Globus pallidus (tissue), 1 donor: ENCODE data around the gene PLD2.
A peak's percentile ranks its signal among the peaks of the same experiment; 100 is the strongest.
"Not testable (repeated sequence)": the region's sequence is repeated elsewhere in the genome, so short reads cannot be mapped to it uniquely, and the experiment has no call there.

Experiments used
- DNase-seq: peaks from one replicate; pipeline ENCODE4 v3.0.0-alpha.2; 2015; ENCODE audit warnings: low spot score

Gene PLD2

DNA sequence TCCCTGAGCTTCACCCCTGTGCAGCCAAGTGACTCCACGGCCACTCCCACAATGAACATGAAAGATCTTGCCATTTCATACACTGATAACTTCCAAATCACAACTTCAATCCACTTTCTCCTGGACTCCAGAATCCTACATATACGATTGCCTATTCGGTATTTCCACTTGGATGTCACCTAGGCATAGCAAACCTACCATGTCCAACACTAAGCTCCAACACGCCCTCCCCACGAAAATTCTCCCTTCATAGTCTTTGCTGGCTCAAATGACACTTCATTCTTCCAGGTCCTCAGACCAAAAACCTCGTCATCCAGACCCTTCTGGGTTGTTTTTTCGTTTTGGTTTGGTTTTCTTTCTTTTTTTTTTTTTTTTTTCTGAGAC, 16.3 kb upstream of the PLD2 start:
- no peak for DNase-seq

DNA sequence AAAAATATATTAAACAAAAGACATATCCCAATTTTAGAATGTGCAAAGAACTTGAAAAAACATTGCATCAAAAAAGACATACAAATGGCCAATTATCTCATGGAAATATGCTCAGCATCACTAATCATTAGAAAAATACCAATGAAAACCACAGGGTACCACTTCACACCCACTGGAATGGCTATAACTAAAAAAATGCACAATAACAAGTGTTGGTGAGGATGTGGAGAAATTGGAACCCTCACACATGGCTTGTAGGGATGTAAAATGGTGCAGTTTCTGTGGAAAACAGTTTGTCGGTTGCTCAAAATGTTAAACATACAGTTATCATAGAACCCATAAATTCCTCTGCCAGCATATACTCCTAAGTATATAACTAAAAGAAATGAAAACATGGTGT, 11.8 kb upstream of the PLD2 start:
- DNase-seq, result no peak

DNA sequence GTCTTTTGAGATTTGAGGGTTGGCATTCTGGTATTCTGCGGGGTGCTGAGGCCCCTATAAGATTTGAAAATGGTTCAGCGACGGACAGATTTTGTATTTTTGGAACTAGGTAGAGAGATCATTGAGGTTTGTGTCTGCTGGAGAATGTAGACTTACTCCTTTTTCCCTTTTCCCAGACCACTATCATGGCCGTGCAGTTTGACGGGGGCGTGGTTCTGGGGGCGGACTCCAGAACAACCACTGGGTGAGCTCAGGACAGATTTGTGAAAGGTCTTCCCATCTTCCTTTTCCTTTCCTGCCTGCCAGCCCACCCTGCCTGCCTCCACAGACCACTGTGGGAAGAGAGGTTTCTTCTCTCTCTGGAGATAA, 10.4 kb upstream of the PLD2 start:
- DNase-seq, result no peak

DNA sequence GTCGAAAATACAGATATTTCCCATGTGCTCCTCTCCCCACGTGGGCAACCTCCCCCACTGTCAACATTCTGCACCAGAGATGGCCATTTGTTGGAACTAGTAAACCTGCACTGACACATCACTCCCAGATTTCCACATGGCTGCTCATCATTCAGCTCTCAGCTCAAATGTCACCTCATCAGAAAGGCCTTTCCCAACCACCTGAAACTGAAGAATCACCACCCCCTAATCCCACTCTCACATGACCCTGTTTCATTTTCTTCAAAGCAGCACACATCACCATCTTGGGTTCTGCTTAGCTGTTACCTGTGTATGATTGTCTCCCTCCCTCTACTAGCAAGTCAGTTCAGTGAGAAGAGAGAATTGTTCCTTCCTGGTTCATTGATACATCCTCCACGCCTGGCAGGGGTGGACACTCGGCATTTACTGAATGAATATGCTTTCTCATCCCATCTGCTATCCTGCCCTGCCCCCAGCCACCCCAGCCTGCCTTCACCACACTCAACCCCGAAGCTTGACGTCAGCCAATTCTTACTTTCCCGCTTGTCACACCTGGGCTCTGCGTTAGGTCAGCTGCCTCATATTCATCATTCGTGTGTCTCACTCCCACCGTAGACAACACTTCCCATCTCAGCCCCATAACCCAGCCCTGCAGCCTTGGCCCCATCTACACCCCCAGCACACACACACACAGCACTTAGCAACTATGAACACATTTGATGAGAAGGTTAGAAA, 6.3 kb upstream of the PLD2 start:
- no peak for DNase-seq

DNA sequence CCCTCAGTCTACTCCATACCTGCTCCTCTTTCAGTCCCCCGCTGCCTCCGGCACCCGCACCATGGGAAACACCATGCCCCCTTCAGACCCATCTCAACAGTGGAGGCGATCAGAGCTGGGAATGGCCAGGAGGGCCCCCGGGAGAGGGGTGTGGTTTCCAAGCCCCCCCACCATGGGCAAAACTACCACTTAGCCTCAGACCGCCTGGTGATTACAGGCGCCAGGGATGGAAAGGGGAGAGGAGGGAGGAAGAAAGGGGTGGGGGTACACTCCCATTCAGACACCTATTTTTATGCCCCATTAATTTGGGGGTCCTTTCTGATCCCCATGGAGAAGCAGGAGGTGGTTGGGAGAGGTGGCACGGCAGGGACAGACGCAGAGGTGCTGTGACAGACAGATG, 4.7 kb upstream of the PLD2 start, which contains the start of gene C17orf114:
Gene C17orf114 (minus strand): TSS at position 101 of the 400 bp plus-strand sequence.
- DNase-seq, result no peak

DNA sequence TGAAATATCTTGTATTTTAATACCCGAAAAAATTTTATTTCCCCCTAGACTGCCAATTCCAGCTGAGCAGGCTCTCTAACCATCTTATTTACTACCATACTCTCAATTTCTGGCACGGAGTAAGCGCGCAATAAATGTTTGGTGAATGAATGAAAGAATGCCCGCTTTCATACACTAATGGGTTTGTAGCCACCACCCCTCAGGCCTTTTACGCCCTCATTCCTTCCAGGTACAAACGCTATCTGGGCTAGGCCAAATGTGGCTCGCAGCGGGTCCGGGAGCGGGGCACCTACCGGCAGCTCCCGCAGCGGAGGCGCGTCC, 536 bp upstream of the PLD2 start:
- DNase-seq, result peak; percentile 17

DNA sequence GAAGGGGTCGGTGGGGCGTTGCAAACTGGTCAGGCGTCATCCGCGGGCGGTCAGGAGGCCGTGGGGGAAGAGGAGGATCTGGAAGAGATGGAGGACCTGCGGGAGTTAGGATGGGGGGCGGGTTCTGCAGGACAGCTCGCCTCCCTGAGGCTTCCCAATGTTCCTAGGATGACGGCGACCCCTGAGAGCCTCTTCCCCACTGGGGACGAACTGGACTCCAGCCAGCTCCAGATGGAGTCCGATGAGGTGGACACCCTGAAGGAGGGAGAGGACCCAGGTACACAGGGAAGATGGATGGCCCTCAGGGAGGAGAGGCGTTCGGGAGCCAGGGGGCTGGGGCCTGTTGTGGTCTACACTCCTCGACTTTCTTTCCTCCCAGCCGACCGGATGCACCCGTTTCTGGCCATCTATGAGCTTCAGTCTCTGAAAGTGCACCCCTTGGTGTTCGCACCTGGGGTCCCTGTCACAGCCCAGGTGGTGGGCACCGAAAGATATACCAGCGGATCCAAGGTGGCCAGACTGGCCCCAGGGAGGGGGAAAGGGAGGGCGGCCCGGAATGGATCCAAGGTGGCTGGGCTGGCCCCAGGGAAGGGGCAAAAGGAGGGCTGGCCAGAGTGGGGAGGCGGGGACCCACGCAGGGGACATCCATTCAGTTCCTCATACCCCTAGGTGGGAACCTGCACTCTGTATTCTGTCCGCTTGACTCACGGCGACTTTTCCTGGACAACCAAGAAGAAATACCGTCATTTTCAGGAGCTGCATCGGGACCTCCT, 839 bp downstream of the PLD2 start:
- no peak for DNase-seq

DNA sequence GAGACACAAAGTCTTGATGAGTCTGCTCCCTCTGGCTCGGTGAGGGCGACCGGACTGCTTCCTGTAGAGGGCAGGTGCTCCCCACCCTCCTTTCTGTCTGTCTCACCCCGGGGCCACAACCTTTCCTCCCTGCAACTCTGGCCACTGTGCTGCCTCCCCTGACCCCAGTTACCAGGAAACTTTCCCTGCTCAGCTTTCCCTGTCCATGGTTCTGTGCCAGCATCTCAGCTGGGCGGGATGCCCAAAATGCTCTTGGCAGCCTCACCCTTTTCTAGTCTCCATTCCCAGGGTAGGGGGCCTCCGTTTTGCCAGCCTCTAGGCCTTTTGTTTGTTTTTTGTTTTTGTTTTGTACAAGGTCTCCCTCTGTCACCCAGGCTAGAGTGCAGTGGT, 1.4 kb downstream of the PLD2 start:
- peak; percentile 64 for DNase-seq

DNA sequence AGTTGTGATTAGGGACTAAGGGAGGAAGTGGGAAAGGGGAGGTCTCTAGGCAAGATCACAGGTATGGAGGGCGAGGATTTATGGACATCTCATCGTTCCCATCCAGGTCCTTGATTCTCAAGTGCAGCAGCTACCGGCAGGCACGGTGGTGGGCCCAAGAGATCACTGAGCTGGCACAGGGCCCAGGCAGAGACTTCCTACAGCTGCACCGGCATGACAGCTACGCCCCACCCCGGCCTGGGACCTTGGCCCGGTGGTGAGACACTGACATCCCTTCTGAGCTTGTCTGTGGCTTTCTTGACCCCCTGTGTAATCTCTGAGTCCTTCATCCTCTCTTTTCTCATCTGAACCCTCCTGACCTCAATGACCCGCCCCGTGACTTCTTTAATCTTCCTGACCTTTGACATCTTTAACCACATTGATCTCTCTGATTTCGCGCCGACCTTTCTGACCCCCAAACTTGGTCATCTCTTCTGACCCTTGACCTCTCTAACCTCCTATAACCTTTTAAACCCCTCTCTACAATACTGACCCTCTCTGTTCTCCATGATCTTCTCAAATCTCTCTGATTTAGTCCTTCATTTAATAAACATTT, 3.8 kb downstream of the PLD2 start:
- no peak for DNase-seq

DNA sequence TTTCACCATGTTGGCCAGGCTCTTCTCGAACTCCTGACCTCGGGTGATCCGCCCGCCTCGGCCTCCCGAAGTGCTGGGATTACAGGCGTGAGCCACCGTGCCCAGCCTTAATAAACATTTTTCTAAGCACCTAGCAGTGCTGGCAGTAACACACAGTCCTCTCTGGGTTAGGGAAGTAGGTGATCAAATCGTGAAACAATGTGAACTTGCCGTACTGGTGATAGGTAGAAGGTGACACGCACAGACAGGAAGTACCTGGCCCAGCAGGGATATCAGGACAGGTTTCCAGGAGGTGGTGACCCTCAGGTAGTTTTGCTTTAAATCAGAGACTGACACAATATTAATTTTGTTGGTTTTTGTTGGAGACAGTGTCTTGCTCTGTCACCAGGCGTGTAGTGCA, 4.5 kb downstream of the PLD2 start:
- DNase-seq, result no peak

DNA sequence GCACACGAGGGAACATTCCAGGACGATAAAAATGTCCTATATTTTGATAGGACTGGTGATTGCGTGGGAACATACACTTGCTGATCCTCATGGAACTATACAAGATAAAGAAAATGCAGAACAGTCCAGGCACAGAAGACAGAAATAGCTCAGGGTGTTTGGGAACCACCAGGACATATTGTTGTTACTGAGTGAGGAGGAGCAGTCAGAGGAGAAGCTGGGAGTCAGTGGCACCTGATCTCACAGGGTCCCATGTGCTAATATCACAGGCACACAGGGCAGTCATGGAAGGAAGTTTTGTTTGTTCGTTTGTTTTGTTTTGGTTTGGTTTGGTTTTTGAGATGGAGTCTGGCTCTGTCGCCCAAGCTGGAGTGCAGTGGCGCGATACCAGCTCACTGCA, 5.7 kb downstream of the PLD2 start:
- DNase-seq, result no peak

DNA sequence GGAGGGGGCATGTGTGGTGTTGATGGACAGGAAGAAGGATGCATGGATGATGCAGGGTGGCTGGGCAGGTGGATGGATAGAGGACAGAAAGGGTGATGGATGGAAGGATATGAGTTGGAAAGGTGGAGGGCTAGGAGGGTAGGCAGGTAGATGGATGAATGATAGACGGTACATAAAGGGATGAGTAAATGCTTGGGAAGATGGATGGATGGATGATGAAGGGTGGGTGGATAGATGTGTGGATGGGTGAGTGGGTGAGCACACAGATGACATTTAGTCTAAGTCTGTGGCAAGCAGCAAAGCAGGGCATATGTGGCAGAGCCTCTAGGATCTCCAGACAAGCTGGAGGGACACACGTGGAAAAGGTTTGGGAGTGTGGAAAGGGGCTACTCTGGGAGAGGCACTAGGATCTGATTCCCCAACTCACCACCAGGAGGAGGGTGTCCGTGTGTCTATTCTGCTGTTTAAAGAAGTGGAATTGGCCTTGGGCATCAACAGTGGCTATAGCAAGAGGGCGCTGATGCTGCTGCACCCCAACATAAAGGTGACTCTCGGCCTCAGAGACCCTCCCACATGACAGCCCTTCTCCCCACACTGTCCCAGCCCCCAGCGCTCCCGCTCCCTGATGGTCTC, 8.2 kb downstream of the PLD2 start:
- no peak for DNase-seq

DNA sequence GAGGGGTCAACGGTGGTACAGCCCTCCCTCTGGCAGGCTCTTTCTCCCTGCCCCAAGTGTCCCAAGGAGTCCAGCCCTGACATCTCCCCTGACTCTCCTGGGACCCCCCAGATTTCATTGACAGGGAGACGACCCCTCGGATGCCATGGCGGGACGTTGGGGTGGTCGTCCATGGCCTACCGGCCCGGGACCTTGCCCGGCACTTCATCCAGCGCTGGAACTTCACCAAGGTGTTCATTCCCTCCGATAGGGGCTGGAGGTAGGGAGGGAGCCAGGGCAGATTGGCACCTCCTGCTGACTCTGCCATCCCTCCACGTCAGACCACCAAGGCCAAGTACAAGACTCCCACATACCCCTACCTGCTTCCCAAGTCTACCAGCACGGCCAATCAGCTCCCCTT, 9.9 kb downstream of the PLD2 start:
- no peak for DNase-seq

DNA sequence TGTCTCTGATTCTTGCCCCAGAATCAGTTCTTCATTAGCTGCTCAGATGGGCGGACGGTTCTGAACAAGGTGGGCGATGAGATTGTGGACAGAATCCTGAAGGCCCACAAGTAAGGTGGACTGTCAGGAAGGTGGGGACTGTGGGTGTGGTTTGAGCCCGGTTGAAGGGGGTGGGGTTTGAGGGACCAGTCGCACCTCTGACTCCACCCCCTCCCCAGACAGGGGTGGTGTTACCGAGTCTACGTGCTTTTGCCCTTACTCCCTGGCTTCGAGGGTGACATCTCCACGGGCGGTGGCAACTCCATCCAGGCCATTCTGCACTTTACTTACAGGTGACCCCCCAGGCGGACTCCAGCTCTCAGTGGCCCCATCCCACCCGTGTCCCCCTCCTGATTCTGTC, 11.3 kb downstream of the PLD2 start:
- DNase-seq, result no peak

DNA sequence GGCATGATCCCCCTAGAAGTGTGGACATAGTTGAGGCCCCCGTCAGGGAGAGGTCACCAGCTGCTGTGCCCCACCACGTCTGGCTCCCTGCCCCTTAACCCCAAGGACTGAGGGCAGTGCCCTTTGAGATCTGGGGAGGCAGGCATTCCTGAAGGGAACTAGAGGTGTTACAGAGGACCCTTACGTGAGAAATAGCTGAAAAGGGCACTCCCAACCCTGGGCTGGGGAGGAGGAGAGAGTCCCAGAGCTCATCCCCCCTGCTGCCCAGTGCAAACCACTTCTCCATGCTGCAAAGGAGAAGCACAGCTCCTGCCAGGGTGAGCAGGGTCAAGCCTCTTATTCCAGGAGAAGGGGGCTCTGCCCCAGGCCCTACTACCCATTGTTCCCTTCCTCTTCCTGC, 15.9 kb downstream of the PLD2 start:
- no peak for DNase-seq

DNA sequence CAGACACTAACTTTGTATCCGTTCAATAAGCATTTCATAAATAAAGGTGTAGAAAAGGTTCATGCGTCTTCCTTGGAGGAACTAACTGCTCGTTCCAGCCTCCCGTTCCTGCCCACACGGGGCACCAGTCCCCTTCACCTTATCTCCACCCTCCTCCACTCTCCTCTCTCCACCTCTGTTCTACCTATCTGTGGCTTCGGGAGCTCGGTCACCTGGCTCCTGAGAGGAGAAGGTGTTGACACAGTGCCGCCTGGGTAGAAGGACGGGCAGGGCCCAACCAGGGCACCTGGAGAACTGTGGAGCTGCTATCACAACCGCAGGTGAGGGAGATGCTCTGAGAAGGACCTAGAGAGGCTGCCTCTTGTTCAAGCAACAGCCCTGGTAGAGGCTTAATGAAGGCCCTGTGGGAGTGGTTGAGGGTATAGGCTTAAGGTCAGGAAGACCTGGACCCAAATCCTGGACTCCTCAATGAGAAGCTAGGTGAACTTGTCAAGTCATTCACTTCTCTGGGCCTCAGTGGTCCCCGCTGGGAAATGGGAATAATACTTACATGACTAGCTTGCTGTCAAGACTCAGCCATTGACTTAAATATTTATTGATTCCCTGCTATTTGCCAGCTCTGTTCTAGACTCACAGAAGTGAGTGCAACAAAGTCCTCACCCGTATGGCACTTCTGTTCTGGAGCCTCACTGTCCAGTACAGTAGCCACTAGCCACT, 16.6 kb downstream of the PLD2 start:
- DNase-seq, result no peak

DNA sequence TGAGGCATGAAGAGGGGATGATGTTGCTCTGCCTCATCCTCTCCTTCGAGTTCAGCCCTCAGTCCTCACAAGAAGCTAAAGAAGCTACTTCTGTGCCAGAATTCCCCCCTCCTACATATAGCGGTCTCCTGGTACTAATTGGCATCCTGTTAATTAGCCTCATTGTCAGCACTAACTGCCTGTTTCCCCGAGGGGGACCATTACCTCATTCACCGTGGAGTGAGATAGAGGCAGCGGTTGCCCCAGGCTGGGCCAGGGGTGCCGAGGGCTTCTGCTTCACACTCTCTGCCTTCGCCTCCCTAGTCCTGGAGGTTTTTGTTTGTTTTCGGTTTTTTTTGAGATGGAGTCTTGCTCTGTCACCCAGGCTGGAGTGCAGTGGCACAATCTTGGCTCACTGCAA, 20.4 kb downstream of the PLD2 start:
- no peak for DNase-seq

DNA sequence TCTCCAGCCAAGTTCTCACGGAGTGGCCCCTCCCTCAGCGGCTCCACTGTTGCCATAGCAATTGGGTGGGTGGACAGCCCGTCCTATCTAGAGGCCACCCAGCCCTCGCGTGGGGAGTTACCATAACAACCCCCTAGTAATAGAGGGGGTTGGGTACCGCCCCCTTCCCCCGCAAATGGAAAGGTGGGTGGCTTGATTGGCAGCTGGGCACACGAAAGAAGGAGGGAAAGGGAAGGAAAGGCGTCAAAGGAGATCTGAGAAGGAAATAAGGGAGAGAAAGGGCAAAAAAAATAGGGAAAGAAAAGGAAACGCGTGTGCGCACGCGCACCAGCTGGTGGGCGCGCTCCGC, 25.9 kb downstream of the PLD2 start:
- DNase-seq, result not testable (repeated sequence)

DNA sequence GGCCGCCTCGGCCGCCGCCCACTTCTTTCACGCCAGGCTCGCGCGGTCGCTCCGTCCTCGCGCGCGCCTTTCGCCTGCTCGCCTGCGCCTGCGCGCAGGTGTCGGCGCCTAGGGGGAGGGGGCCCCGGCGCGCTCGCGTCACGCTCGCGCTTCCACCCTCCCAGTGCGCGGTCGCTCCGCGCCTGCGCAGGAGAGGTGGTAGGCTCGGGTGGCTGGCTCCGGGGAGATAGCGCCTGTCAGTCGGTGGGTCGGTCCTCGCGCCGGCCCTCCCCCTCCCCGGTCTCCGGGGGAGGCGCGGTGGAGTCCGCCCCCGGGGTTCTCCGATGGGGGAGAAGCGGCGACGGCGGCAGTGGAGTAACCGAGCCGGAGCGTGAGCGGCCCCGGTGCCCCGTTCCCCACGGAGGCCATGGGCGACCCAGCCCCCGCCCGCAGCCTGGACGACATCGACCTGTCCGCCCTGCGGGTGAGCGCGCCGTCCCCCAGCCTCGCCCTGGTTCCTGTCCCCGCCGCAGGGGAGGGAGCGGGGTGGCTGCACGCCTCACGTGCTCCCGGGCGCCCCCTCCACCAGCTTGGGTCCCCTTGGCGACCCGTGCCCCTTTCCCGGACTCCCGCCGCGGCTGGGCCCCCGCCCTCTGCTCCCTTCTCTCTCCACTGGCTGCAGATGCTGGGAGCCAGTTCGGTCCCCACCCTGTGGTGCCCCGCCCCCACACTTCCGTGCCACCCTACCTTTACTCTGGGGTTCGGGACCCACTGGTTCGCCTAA, 26.4 kb downstream of the PLD2 start, which contains the start of gene MINK1:
Gene MINK1 (plus strand): TSS at position 163 of the 763 bp plus-strand sequence. CDS start 244 bp downstream, at position 407.
- DNase-seq, result peak; percentile 88

DNA sequence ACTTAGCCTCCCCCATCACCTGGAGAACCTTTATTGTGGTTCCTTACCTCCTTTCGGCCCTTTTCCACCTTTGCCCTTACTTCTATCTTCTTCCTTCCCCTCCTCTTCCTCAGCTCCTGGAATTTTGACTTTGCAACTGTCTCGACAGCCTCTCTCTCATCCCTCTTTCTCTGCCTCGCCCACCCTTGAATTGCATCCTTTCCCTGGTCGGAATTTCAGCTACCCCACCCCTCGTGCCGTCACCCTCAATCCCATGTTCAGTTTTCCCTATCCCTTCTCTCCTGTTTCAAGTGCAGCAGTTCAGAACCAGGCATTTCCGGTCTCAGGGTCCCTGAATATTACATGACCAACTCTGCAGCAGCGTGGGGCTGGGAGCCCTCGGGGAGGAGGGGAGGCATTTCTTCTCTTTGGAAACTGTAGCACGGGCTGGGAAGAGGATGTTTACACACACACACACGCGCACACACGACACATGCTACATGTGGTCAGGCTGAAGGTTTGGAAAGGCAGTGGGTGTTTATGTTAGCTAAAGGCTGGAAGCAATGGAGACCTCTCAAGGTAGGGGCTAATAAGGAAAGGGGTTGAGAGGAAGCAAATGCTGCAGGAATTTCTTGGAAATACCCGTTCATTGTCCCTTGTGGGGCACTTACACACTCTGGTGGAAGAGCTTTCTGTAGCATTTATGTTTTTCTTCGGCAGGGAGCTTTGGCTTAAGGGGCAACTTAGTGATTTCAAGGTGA, 27.2 kb downstream of the PLD2 start:
- peak; percentile 47 for DNase-seq

DNA sequence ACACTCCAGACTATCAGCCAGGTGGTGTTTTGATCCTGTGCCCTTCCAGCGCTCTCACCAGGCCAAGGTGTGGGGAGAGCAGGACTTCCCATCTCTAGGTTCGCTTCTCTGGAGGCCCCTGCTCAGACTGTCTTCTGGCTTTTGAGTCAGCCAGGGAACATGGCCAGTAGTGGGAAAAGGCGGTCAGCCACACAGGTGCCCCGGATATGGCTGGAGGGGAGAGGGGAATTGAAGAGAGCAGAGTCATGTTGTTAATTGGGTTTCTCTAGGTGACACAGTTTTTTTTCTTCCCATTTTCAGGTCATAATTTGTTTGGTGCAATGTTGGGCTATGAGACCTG, 27.7 kb downstream of the PLD2 start:
- DNase-seq, result no peak
